RWPE1 (cell line): Measurements from ENCODE around the gene FSIP1.

Experiments
- CTCF ChIA-PET: fragments of 350-600 bp; sonication (Branson Sonifier 250); formaldehyde crosslinking; extraction: SDS; loops from one replicate; lab custom pipeline; 2021; lab: Yijun Ruan, JAX
- POLR2A ChIA-PET: fragments of 400-600 bp; formaldehyde crosslinking; extraction: SDS; loops from one replicate; lab custom pipeline; 2020; ENCODE audit warnings: antibody characterized with exemption; ENCODE audit not compliant: low non-redundant PET; lab: Yijun Ruan, JAX
- DNase-seq: peaks from one replicate; pipeline ENCODE4 v3.0.0; 2012; ENCODE audit warnings: low spot score
- H3K27ac ChIP-seq: fragments of 450-650 bp; 2 replicates; pipeline ENCODE4 v1.5.1; 2017
- TF ChIP-seq, protein P1 (sequence below): fragments of 450-650 bp; conservative IDR thresholded peaks from 2 replicates; pipeline ENCODE4 v1.5.1; 2017; ENCODE audit warnings: low read depth, mild to moderate bottlenecking

FSIP1 gene

DNA sequence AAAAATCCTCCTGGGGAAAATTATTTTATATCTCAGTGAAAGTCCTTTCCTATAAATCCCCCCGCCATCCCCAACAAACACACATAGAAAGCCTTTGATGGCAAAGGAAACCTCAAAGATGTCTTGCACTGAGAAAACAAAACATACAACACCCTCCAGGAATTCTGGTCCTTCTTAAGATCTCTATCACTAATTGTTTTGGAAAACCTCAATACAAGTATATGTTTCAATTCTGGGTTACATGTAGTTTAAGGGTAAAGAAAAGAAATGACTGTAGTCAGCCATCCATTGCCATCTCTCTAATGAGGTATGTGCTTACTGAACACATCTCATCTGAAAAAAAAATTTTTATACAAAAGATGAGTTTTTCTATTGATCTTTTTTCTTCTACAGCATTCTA, 97.3 kb downstream of the FSIP1 start:
- ChIA-PET POLR2A (no interaction called here), CTCF (interaction anchor here (0.6 to 2.1 kb wide), 12 partner anchors 11 to 988 kb away, joined by 3 to 43 read pairs (median 4); no protein-coding TSS in a partner anchor)
- DNase-seq = no peak
- TF ChIP-seq, protein P1, sequence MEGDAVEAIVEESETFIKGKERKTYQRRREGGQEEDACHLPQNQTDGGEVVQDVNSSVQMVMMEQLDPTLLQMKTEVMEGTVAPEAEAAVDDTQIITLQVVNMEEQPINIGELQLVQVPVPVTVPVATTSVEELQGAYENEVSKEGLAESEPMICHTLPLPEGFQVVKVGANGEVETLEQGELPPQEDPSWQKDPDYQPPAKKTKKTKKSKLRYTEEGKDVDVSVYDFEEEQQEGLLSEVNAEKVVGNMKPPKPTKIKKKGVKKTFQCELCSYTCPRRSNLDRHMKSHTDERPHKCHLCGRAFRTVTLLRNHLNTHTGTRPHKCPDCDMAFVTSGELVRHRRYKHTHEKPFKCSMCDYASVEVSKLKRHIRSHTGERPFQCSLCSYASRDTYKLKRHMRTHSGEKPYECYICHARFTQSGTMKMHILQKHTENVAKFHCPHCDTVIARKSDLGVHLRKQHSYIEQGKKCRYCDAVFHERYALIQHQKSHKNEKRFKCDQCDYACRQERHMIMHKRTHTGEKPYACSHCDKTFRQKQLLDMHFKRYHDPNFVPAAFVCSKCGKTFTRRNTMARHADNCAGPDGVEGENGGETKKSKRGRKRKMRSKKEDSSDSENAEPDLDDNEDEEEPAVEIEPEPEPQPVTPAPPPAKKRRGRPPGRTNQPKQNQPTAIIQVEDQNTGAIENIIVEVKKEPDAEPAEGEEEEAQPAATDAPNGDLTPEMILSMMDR = no peak
- H3K27ac ChIP-seq = no peak overlapping the region

DNA sequence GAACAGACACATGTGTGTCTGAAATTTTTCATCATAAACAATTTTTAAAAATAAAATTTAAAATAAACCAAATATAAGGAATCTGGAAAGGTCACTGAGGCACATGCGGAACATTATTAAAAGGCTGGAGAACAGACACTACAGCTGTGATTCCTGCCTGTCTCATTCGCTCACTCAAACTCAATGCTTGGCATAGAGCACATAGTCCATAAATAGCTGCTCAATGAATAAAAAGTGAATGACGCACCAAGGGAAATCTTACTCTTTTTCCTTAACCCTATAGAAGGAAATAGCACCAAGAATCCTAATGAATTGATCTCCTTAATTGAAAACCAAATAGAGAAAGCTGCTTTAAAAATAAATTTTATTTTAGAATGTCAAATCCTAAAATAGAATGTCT, 98.4 kb downstream of the FSIP1 start:
- ChIA-PET CTCF (interaction anchor here (0.6 kb wide), 1 partner anchor 1992 kb away, joined by 8 read pairs; no protein-coding TSS in a partner anchor), POLR2A (no interaction called here)
- H3K27ac ChIP-seq = no peak overlapping the region
- no peak for DNase-seq
- TF ChIP-seq, protein P1 = no peak

DNA sequence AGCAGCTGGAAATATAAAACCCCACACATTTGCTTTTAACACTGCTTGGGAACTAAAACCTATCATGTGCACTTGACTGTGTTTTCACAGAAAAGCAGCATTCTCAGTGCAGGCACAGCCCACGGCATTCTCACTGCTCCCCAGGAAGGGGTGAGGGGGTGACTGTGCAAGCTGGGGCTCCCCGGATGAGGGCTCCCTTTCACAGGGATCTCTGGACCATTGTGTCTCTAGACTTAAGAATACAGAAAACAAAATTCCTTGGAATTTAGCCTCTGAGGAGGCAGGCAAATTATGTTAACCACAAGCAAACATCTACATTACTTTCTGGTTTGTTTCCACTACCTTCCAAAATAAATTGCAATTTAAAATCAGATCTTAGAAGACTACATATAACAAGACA, 100.3 kb downstream of the FSIP1 start:
- POLR2A ChIA-PET = no interaction called here
- H3K27ac ChIP-seq = no peak overlapping the region
- CTCF ChIA-PET = interaction anchor here (0.7 to 1.3 kb wide), 2 partner anchors 74 to 510 kb away, joined by 3 to 4 read pairs; no protein-coding TSS in a partner anchor
- no peak for DNase-seq
- TF ChIP-seq, protein P1 = no peak

DNA sequence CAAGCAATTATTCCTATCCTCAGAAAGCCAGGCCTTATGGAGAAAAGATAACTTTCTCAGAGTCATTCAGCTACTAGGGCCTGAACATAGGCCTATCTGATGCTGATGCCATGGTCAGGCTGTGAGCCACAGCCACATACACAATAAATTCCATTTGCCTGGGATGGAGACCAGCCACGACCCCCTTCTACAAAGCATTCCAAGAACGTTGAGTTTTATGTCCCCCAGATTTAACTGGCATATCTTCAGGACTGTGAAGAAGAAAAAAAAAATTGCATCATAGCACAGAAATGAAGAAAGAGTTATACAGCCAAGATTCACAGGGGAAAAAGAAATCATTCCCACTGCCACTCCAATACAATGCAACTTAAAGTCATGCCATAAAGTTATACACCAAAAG, 101.8 kb downstream of the FSIP1 start:
- POLR2A ChIA-PET = no interaction called here
- CTCF ChIA-PET = no interaction called here
- TF ChIP-seq, protein P1 = no peak
- no peak overlapping the region for H3K27ac ChIP-seq
- DNase-seq = no peak

DNA sequence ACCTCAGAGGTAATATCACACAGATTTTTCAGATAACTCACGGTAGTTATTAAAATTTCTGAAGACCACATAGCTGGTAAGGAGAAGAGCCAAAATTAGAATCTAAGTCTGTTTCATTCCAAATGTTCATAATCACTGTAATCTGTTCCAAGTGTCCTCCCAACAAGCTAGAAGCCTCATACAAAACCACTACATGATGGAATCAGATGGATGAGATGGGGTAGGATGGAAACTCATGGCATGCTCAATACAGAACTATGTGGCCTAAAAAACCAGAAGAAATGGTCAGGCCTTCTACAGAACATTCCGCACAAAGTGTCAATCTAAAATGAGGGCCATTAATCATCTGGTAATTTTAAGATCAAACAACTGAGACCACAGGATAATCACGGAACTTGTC, 110.0 kb downstream of the FSIP1 start:
- ChIA-PET CTCF (interaction anchor here (0.6 kb wide), 1 partner anchor 13 kb away, joined by 3 read pairs; no protein-coding TSS in a partner anchor), POLR2A (no interaction called here)
- DNase-seq = no peak
- no peak overlapping the region for H3K27ac ChIP-seq
- TF ChIP-seq, protein P1 = no peak

DNA sequence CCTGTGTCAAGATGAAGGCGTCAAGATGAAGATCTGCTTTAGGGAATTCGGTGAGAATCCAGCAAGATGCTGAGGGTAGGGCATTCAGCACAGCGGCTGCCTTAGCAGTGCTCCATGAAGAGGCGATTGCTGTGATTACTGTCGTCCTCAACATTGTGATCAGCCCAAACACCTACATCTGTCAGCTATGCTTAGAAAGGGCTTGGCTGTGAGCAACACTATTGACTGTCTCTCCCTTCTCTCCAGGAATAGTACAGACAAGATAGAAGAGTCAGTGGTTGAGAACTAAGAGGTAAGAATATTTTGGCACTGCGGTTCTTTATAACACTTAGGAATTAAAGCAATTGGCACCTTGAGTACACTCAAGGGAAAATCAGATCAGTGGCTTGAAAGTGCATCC, 110.5 kb downstream of the FSIP1 start:
- DNase-seq = no peak
- no peak overlapping the region for H3K27ac ChIP-seq
- ChIA-PET POLR2A (no interaction called here), CTCF (no interaction called here)
- TF ChIP-seq, protein P1 = no peak
